ENCODE results near the gene TRIM2. TPM values are rescaled to one million over a fixed set of nuclear protein-coding genes. Genes with fewer than 3 reads are reported as not detected.

The TRIM2 gene
- total and polyA plus RNA-seq, 2 experiments from 2014 or later, result 22.0 to 61.5 TPM

- no peak overlapping the region for H3K4me2 ChIP-seq
- Mint-ChIP-seq H3K4me3 (no peak overlapping the region; the same call in 2 of the 3 replicates), H3K36me3 (ENCODE audit: low read depth) (peaks cover 88% of the 10 kb centered on the region), H3K27me3 (ENCODE audit: insufficient read depth, low read depth, poor library complexity) (peaks cover 3% of the 10 kb centered on the region), H3K9me3 (peaks cover 45% of the 10 kb centered on the region), H3K4me1 (peaks cover 17% of the 10 kb centered on the region), H3K27ac (no peak overlapping the region)
- H3K36me3 ChIP-seq (ENCODE audit: insufficient read depth), result peaks cover 22% of the 10 kb centered on the region
- H3F3A ChIP-seq (replicated peaks; ENCODE audit: low read depth), result no peaks in the 10 kb centered on the region
- 0 out of 2 replicates have a peak, but pooled peaks cover 7% of the 10 kb centered on the region for H4K20me1 ChIP-seq (replicated peaks; ENCODE audit: insufficient read depth)
- peaks cover 11% of the 10 kb centered on the region; the same call in 1 of the 2 replicates for H3K9me2 ChIP-seq (ENCODE audit: insufficient read depth)
- H3K4me3 ChIP-seq, result no peak overlapping the region
- H3K27ac ChIP-seq (ENCODE audit: low read depth), result no peak overlapping the region
- TF ChIP-seq CTCF (conservative IDR thresholded peaks at IDR 0.05; ENCODE audit: low read depth in 2 of 2), result no peak
- no peak for TF ChIP-seq ZNF462 (CRISPR knock-in tag; IDR thresholded peaks at IDR 0.05)
- no peak for TF ChIP-seq REST (IDR thresholded peaks at IDR 0.05; ENCODE audit: unreplicated experiment)
- no peak for TF ChIP-seq POLR2AphosphoS5 (IDR thresholded peaks at IDR 0.05; ENCODE audit: low read depth)
- no peak for TF ChIP-seq ETS1 (IDR thresholded peaks at IDR 0.05)
- TF ChIP-seq EZH2phosphoT487 (IDR thresholded peaks at IDR 0.05; ENCODE audit: unreplicated experiment), result no peak
- TF ChIP-seq STAT1 (IDR thresholded peaks at IDR 0.05; ENCODE audit: unreplicated experiment), result no peak
- TF ChIP-seq NANOG (IDR thresholded peaks at IDR 0.05; ENCODE audit: borderline replicate concordance), result no peak
- no peak for TF ChIP-seq ZNF114 (CRISPR knock-in tag; IDR thresholded peaks at IDR 0.05)
- TF ChIP-seq ZNF331 (CRISPR knock-in tag; IDR thresholded peaks at IDR 0.05; ENCODE audit: low read depth), result no peak
- TF ChIP-seq CREB1 (CRISPR knock-in tag; IDR thresholded peaks at IDR 0.05; ENCODE audit: low read depth), result no peak
- no peak for TF ChIP-seq EZH2 (IDR thresholded peaks at IDR 0.05; ENCODE audit: low read depth, unreplicated experiment)
- peaks cover 2% of the 10 kb centered on the region; the same call in 1 of the 2 replicates for H3K79me2 ChIP-seq (replicated peaks; ENCODE audit: insufficient read depth)
- DNase-seq (ENCODE audit: low spot score) (no peak), ATAC-seq (peak; percentile 70)
- H3K27me3 ChIP-seq (ENCODE audit: insufficient read depth), result no peaks in the 10 kb centered on the region
- no peak overlapping the region for H2AFZ ChIP-seq
- H3K4me1 ChIP-seq (ENCODE audit: insufficient read depth), result no peaks in the 10 kb centered on the region
These were observed 92.0 kb downstream of the TRIM2 start for GRCh38 chr4:153296040-153296823.
